Ishikawa (cell line): ENCODE results near the gene TRPC4AP.

ENCODE experiments used
- CEBPB ChIP-seq: IDR thresholded peaks from 2 replicates; pipeline ENCODE4 v1.6.1; 2012
- CREB1 ChIP-seq: IDR thresholded peaks from 2 replicates; pipeline ENCODE4 v1.6.1; 2012; ENCODE audit warnings: low read depth
- EGR1 ChIP-seq: IDR thresholded peaks from 2 replicates; pipeline ENCODE4 v1.6.1; 2012
- FOXM1 ChIP-seq: IDR thresholded peaks from 2 replicates; pipeline ENCODE4 v1.6.1; 2012; ENCODE audit warnings: low read depth, borderline replicate concordance
- NFIC ChIP-seq: IDR thresholded peaks from 2 replicates; pipeline ENCODE4 v1.6.1; 2012
- RAD21 ChIP-seq: IDR thresholded peaks from 2 replicates; pipeline ENCODE4 v1.6.1; 2012; ENCODE audit warnings: low read depth
- TAF1 ChIP-seq: IDR thresholded peaks from 2 replicates; pipeline ENCODE4 v1.6.1; 2012; ENCODE audit warnings: low read depth, mild to moderate bottlenecking
- TCF12 ChIP-seq: IDR thresholded peaks from 2 replicates; pipeline ENCODE4 v1.6.1; 2012; ENCODE audit warnings: low read depth
- TEAD4 ChIP-seq: IDR thresholded peaks from 2 replicates; pipeline ENCODE4 v1.6.1; 2012
- ZBTB7A ChIP-seq: IDR thresholded peaks from 2 replicates; pipeline ENCODE4 v1.6.1; 2012; ENCODE audit warnings: low read depth
- TF ChIP-seq, protein P1 (sequence below): IDR thresholded peaks from 2 replicates; pipeline ENCODE4 v1.6.1; 2012
- TF ChIP-seq, protein P2 (sequence below): IDR thresholded peaks from 2 replicates; pipeline ENCODE4 v1.6.1; 2012; ENCODE audit warnings: low read depth, mild to moderate bottlenecking
- TF ChIP-seq, protein P3 (sequence below): IDR thresholded peaks from 2 replicates; pipeline ENCODE4 v1.6.1; 2012

TRPC4AP gene

DNA sequence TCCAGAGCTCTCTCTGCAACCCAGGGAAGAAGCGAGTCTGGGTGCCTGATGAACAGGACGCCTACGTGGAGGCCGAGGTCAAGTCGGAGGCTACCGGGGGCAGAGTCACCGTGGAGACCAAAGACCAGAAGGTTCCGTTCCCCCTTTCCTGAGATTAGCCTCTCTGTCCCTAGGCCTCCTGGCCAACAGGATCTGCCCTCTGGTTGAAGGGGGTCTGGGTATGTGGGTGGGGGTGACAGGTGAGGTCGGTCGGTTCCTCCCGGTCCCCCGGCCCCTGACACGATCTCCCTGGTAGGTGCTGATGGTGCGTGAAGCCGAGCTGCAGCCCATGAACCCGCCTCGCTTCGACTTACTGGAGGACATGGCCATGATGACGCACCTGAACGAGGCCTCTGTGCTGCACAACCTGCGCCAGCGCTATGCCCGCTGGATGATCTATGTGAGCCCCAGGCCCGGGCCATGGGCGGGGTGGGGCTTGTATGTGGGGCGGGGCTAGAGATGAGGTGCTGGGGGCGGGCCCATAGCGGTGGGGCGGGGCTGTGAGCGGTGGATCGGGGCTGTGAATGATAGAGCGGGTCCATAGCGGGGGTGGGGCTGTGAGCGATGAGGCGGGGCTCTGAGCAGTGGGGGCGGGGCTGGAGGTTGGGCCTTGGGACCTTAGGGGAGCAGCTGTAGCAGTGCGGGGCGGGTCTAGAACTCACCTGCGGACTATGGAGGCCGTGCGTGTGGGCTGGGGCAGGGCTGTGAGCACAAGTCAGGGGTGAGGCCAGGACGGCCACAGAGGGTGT is 113.0 kb downstream of the TRPC4AP start:
- TF ChIP-seq ZBTB7A (no peak), CREB1 (no peak), EGR1 (no peak), RAD21 (no peak), FOXM1 (no peak), TEAD4 (no peak)
- TF ChIP-seq, protein P1, sequence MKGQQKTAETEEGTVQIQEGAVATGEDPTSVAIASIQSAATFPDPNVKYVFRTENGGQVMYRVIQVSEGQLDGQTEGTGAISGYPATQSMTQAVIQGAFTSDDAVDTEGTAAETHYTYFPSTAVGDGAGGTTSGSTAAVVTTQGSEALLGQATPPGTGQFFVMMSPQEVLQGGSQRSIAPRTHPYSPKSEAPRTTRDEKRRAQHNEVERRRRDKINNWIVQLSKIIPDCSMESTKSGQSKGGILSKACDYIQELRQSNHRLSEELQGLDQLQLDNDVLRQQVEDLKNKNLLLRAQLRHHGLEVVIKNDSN: no peak
- TF ChIP-seq, protein P2, sequence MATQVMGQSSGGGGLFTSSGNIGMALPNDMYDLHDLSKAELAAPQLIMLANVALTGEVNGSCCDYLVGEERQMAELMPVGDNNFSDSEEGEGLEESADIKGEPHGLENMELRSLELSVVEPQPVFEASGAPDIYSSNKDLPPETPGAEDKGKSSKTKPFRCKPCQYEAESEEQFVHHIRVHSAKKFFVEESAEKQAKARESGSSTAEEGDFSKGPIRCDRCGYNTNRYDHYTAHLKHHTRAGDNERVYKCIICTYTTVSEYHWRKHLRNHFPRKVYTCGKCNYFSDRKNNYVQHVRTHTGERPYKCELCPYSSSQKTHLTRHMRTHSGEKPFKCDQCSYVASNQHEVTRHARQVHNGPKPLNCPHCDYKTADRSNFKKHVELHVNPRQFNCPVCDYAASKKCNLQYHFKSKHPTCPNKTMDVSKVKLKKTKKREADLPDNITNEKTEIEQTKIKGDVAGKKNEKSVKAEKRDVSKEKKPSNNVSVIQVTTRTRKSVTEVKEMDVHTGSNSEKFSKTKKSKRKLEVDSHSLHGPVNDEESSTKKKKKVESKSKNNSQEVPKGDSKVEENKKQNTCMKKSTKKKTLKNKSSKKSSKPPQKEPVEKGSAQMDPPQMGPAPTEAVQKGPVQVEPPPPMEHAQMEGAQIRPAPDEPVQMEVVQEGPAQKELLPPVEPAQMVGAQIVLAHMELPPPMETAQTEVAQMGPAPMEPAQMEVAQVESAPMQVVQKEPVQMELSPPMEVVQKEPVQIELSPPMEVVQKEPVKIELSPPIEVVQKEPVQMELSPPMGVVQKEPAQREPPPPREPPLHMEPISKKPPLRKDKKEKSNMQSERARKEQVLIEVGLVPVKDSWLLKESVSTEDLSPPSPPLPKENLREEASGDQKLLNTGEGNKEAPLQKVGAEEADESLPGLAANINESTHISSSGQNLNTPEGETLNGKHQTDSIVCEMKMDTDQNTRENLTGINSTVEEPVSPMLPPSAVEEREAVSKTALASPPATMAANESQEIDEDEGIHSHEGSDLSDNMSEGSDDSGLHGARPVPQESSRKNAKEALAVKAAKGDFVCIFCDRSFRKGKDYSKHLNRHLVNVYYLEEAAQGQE: no peak

DNA sequence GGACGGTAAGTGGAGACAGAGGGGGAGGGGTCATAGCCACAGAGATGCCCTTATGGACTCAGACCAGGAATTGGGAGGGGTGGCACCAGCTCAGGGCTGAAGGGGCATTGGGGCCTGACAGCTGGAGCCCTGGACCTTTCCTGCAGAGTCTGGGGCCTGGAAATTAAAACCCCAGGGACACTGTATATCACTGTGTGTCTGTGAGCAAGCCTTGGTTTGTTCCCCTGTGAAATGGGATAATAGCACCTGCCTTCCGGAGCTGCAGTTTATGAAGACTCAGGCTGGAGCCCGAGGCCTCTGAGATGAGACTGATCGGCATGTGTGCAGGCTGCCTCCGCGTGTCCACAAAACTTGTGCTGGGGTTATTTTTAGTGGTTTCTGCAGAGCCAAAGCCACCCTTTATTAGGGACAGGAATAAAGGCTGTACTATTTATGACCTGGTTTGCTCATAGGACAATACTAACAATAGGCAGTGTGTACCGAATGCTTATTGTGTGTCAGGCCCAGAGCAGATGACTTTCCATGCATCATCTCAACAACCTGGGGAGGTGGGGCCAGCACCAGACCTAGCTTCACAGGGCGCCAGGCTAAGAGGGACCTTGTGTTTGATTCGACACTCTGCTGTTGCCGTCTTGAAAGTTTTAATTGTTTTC is 114.4 kb downstream of the TRPC4AP start:
- TF ChIP-seq FOXM1: no peak
- TF ChIP-seq, protein P2: no peak
- TF ChIP-seq TCF12: no peak
- TF ChIP-seq NFIC: no peak
- no peak for TF ChIP-seq RAD21
- TF ChIP-seq, protein P1: no peak
- no peak for TF ChIP-seq CEBPB
- TF ChIP-seq CREB1: no peak

DNA sequence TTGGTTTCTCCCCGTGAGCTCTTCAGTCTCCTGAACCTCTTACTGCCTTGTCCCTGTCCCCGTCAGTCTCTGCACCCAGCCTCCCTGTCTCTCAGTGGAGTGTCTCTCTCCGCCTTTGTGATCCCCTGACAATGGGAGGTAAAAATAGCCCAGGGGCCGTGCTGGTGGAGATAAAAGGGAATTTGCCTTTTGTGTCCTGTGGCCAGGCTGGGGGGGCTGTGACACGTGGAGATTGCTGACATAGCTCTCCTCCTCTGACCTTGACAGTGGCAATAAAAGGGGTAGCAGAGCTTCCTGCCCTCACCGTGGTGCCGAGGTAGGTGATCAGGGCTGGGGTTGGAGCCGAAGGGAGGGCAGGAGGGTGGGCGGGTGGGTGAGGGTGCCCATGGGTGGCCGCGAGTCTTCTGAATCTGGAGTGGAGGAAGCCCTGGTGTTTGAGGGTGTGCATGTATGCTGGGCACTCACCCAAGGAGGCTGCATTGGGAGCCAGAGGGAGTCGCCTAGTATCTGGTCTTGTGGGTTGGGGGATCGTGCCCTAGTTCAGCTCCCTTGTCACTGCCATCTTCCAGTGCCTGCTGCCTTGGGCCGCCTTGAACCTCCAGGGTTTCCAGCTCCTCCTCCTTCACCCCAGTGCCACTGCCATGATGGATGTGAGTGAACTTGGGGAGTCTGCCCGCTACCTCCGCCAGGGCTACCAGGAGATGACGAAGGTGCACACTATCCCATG is 115.1 kb downstream of the TRPC4AP start:
- no peak for TF ChIP-seq EGR1
- no peak for TF ChIP-seq CEBPB
- TF ChIP-seq FOXM1: no peak
- no peak for TF ChIP-seq RAD21
- TF ChIP-seq, protein P1: no peak

- no peak for TF ChIP-seq NFIC
- TF ChIP-seq ZBTB7A: no peak
- TF ChIP-seq TAF1: no peak
- TF ChIP-seq TCF12: no peak
- TF ChIP-seq, protein P3, sequence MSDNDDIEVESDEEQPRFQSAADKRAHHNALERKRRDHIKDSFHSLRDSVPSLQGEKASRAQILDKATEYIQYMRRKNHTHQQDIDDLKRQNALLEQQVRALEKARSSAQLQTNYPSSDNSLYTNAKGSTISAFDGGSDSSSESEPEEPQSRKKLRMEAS: no peak
- TF ChIP-seq, protein P2: no peak
- no peak for TF ChIP-seq RAD21
- TF ChIP-seq EGR1: no peak
- no peak for TF ChIP-seq CEBPB
These were observed 116.3 kb downstream of the TRPC4AP start for GRCh38 chr20:34976286-34976685.
